ENCODE data around the gene METTL9. TPM values are rescaled to one million over a fixed set of nuclear protein-coding genes. Genes with fewer than 3 reads are reported as not detected.
A peak's percentile ranks its signal among the peaks of the same experiment; 100 is the strongest.
"Not testable (repeated sequence)": the region's sequence is repeated elsewhere in the genome, so short reads cannot be mapped to it uniquely, and the experiment has no call there.

METTL9 gene
- total and polyA plus RNA-seq, 12 donors = 35.7 to 398 (median 212) TPM

DNA sequence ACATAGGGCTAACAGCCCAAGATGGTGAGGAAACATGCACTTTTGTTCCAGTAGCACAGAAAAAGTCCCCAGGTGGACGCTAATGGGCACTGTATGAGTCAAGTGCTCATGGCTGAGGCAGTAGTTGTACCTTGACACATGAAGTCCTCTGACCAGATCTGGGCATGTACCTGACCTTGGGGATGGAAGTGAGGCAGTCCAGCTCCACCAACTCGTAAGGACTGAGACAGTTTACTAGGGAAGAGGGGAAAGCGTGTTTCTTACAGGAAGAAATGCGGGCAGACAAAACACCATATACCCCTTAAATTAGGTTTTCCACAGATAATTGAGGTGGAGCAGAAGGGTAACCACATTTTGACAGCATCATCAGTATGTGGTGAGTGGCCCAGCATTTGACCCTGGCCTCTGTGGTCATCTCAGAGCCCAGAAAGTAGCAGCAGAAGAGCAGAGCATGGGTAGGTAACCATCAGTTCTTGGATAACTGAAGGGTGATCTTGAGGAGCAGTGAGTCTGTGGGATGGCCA lies 32.4 kb upstream of the METTL9 start:
- WGBS, 4 donors = 79 to 85% (median 83%) methylated on average over 4 of the region's 4 CpGs
- Histone ChIP-seq H3K36me3 (replicated peaks in 1 of 2) (no peaks in the 10 kb centered on the region), H3K4me3 (no peak overlapping the region), H3K9me3 (replicated peaks in 1 of 3) (no peaks in the 10 kb centered on the region), H3K27me3 (no peaks in the 10 kb centered on the region), H3K4me1 (replicated peaks in 1 of 2) (peaks cover 5 to 10% of the 10 kb centered on the region in 2 donors), H3K27ac (no peak overlapping the region)
- TF ChIP-seq POLR2A (IDR thresholded peaks at IDR 0.05) = no peak
- TF ChIP-seq, protein P1, sequence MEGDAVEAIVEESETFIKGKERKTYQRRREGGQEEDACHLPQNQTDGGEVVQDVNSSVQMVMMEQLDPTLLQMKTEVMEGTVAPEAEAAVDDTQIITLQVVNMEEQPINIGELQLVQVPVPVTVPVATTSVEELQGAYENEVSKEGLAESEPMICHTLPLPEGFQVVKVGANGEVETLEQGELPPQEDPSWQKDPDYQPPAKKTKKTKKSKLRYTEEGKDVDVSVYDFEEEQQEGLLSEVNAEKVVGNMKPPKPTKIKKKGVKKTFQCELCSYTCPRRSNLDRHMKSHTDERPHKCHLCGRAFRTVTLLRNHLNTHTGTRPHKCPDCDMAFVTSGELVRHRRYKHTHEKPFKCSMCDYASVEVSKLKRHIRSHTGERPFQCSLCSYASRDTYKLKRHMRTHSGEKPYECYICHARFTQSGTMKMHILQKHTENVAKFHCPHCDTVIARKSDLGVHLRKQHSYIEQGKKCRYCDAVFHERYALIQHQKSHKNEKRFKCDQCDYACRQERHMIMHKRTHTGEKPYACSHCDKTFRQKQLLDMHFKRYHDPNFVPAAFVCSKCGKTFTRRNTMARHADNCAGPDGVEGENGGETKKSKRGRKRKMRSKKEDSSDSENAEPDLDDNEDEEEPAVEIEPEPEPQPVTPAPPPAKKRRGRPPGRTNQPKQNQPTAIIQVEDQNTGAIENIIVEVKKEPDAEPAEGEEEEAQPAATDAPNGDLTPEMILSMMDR (IDR thresholded peaks at IDR 0.05) = no peak
- intact Hi-C loops (cut with DNase I) = loop anchor here in 1 of 2 donors (5.0 to 10.0 kb wide), 3 partner anchors 62 to 1110 kb away; no protein-coding TSS in a partner anchor
- peak in 1 of 7 donors; percentile 51 for DNase-seq

DNA sequence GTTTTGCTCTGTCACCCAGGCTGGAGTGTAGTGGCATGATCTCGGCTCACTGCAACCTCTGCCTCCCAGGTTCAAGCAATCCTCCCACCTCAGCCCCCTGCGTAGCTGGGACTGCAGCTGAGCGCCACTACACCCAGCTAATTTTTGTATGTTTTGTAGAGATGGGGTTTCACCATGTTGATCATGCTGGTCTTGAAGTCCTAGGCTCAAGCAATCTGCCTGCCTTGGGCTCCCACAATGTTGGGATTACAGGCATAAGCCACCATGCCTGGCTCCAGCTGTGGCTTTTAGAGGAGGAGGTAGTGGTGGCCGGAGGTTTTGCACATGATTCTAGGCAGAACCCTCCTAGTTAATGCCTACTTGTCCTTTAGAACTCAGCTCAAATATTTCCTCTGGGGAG lies 31.9 kb upstream of the METTL9 start:
- intact Hi-C loops (cut with DNase I) = loop anchor here in 1 of 2 donors (5.0 to 10.0 kb wide), 3 partner anchors 63 to 1110 kb away; no protein-coding TSS in a partner anchor
- H3K27ac ChIP-seq; H3K27me3 ChIP-seq; H3K4me1 ChIP-seq (replicated peaks in 1 of 2); H3K9me3 ChIP-seq (replicated peaks in 1 of 3); H3K4me3 ChIP-seq; H3K36me3 ChIP-seq (replicated peaks in 1 of 2): not testable (repeated sequence)
- peak in 1 of 7 donors; percentile 50 for DNase-seq
- 87 to 95% (median 92%) methylated on average over 4 of the region's 4 CpGs for WGBS, 4 donors

DNA sequence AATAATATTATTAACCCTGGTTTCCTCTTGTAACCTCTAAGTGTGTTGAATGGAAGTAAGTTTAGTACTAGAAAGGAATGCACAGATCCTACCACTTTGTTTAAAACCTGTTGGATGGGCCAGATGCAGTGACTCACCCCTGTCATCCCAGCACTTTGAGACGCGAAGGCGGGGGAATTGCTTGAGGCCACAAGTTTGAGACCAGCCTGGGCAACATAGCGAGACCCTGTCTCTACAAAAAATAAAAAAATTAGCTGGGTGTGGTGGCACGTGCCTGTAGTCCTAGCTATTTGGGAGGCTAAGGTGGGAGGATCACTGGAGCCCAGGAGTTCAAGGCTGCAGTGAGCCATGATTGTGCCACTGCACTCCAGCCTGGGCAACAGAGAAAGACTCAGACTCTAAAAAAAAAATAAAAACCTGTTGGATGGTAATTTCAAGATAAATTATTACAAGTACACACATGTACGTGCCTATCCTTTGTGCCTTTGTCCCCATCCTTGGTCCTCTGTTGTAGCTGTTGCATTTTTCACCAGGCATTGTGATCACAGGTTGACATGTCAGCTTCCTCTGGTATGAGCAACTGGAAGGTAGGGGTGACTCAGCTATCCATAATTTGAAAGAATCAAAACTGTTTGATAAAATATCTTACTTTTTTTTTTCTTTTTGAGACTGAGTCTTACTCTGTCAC lies 30.7 kb upstream of the METTL9 start:
- no peak overlapping the region for H3K27ac ChIP-seq
- DNase-seq = peak in 1 of 7 donors; percentile 43
- H3K27me3 ChIP-seq = no peaks in the 10 kb centered on the region
- no peaks in the 10 kb centered on the region for H3K36me3 ChIP-seq (replicated peaks in 1 of 2)
- 82 to 88% (median 85%) methylated on average over 6 of the region's 6 CpGs for WGBS, 4 donors
- H3K4me3 ChIP-seq = no peak overlapping the region
- TF ChIP-seq POLR2A (IDR thresholded peaks at IDR 0.05) = no peak
- TF ChIP-seq, protein P1 (IDR thresholded peaks at IDR 0.05) = no peak
- H3K9me3 ChIP-seq (replicated peaks in 1 of 3) = no peaks in the 10 kb centered on the region
- peaks cover 5 to 10% of the 10 kb centered on the region in 2 donors for H3K4me1 ChIP-seq (replicated peaks in 1 of 2)
- intact Hi-C loops (cut with DNase I) = loop anchor here in 1 of 2 donors (5.0 to 10.0 kb wide), 3 partner anchors 64 to 1109 kb away; no protein-coding TSS in a partner anchor

DNA sequence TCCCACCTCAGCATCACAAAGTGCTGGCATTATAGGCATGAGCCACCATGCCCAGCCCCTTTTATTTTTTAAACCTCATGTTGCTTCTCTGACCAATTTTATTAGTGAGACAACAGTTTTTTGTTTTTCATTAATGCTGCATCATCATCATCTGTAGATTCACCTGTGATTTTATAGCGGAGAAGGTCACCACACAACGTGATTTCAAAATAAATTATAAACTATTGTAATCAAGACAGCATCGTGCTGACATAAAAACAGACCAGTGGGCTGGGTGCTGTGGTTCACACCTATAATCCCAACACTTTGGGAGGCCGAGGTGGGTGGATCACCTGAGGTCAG lies 28.7 kb upstream of the METTL9 start:
- intact Hi-C loops (cut with DNase I) = no loop called here
- WGBS, 4 donors = 87 to 89% (median 88%) methylated on average over 4 of the region's 4 CpGs
- H3K9me3 ChIP-seq (replicated peaks in 1 of 3) = no peaks in the 10 kb centered on the region
- H3K36me3 ChIP-seq (replicated peaks in 1 of 2) = no peaks in the 10 kb centered on the region
- no peak overlapping the region for H3K4me3 ChIP-seq
- peaks cover 4 to 5% of the 10 kb centered on the region in 2 donors for H3K4me1 ChIP-seq (replicated peaks in 1 of 2)
- no peak for TF ChIP-seq POLR2A (IDR thresholded peaks at IDR 0.05)
- TF ChIP-seq, protein P1 (IDR thresholded peaks at IDR 0.05) = no peak
- no peaks in the 10 kb centered on the region for H3K27me3 ChIP-seq
- no peak overlapping the region for H3K27ac ChIP-seq
- no peak for DNase-seq

DNA sequence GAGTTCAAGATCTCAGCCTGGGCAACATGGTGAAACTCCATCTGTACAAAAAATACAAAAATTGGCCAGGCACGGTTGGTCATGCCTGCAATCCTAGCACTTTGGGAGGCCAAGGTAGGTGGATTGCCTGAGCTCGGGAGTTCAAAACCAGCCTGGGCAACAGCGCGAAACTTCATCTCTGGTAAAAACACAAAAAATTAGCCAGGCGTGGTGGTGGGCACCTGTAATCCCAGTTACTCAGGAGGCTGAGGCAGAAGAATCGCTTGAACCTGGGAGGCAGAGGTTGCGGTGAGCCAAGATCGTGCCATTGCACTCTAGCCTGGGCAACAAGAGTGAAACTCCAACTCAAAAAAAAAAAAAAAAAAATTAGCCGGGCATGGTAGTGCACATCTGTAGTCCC lies 25.9 kb upstream of the METTL9 start:
- H3K9me3 ChIP-seq (replicated peaks in 1 of 3); H3K27ac ChIP-seq; H3K4me3 ChIP-seq; DNase-seq; intact Hi-C loops (cut with DNase I); H3K27me3 ChIP-seq; H3K36me3 ChIP-seq (replicated peaks in 1 of 2); H3K4me1 ChIP-seq (replicated peaks in 1 of 2): not testable (repeated sequence)
- WGBS, 4 donors = 90 to 98% (median 95%) methylated on average over 9 of the region's 9 CpGs
